Uterus (tissue), 4 donors: ENCODE data around the gene IBTK. TPM values are rescaled to one million over a fixed set of nuclear protein-coding genes. Genes with fewer than 3 reads are reported as not detected.

Experiments used
- DNase-seq, 2 donors: peaks; one replicate each; pipeline ENCODE4 v3.0.0-alpha.2; 2019 to 2020
- H3K27ac ChIP-seq, 2 donors: fragments of 200-600 bp; sonication (generic); 1 replicate in 1 of 2; 2 replicates in 1 of 2; pipeline ENCODE4 v1.5.1; 2016 to 2018
- H3K27me3 ChIP-seq, 2 donors: fragments of 200-600 bp; sonication (generic); one replicate each; pipeline ENCODE4 v1.5.1; 2018 to 2019; ENCODE audit warnings: control low read depth in 1 of 2
- H3K36me3 ChIP-seq, 2 donors: fragments of 200-600 bp; sonication (generic); one replicate each; pipeline ENCODE4 v1.5.1; 2019; ENCODE audit warnings: control low read depth in 1 of 2
- H3K4me1 ChIP-seq, 2 donors: fragments of 200-600 bp; sonication (generic); one replicate each; pipeline ENCODE4 v1.5.1; 2018 to 2019; ENCODE audit warnings: control low read depth in 1 of 2
- H3K4me3 ChIP-seq, 2 donors: fragments of 200-600 bp; sonication (generic); 1 replicate in 1 of 2; 2 replicates in 1 of 2; pipeline ENCODE4 v1.5.1; 2018 to 2019; ENCODE audit warnings: mild to moderate bottlenecking in 1 of 2
- H3K9me3 ChIP-seq, 2 donors: fragments of 200-600 bp; sonication (generic); one replicate each; pipeline ENCODE4 v1.5.1; 2019; ENCODE audit warnings: control low read depth in 1 of 2
- CTCF ChIP-seq, 4 experiments: fragments of 200-600 bp in 2 of 4; fragments of 450-650 bp in 2 of 4; sonication (generic) in 2 of 4; IDR thresholded peaks; one replicate each; pipeline ENCODE4 v1.5.1; 2016 to 2019; ENCODE audit warnings: antibody characterized with exemption in 4 of 4, mild to moderate bottlenecking in 2 of 4, moderate library complexity in 1 of 4
- POLR2A ChIP-seq, 2 donors: fragments of 450-650 bp; IDR thresholded peaks; one replicate each; pipeline ENCODE4 v1.6.1; 2016; ENCODE audit warnings: antibody characterized with exemption in 2 of 2, mild to moderate bottlenecking in 1 of 2, moderate library complexity in 1 of 2
- intact Hi-C: fragments of 100-400 bp; cut with DNase I; formaldehyde crosslinking; loops from one replicate; pipeline ENCODE4 v1.15.1; 2023; ENCODE audit warnings: low total_unique reads
- total RNA-seq, 4 donors: library from RNA; depleted of rRNA in 3 of 4; stranded (reverse); fragments of >200 nt in 3 of 4; gene quantifications; one replicate each; pipeline versions ENCODE4 v1.1.0 to v1.2.4, GENCODE V29; 2014 to 2023
- donor health status: DM: yes; HTN: yes; CAD: no.

Gene IBTK
- total RNA-seq, 4 donors from 2014 or later, result 17.7 to 82.6 (median 34.3) TPM

GRCh38 chr6:82275686-82276085, 28.1 kb upstream of the IBTK start:
- H3K4me3 ChIP-seq, result no peak overlapping the region
- no peaks in the 10 kb centered on the region for H3K27me3 ChIP-seq
- intact Hi-C loops, result no loop called here
- no peaks in the 10 kb centered on the region for H3K4me1 ChIP-seq
- TF ChIP-seq CTCF (IDR thresholded peaks at IDR 0.05), result no peak
- no peak for TF ChIP-seq POLR2A (IDR thresholded peaks at IDR 0.05)
- DNase-seq, result no peak
- H3K27ac ChIP-seq, result no peak overlapping the region
- no peaks in the 10 kb centered on the region for H3K36me3 ChIP-seq
- no peaks in the 10 kb centered on the region for H3K9me3 ChIP-seq

GRCh38 chr6:82273295-82273694, 25.8 kb upstream of the IBTK start:
- H3K27ac ChIP-seq, result no peak overlapping the region
- TF ChIP-seq CTCF (IDR thresholded peaks at IDR 0.05) (no peak), POLR2A (IDR thresholded peaks at IDR 0.05) (no peak)
- H3K4me1 ChIP-seq, result no peaks in the 10 kb centered on the region
- H3K4me3 ChIP-seq, result no peak overlapping the region
- no peaks in the 10 kb centered on the region for H3K27me3 ChIP-seq
- no peaks in the 10 kb centered on the region for H3K36me3 ChIP-seq
- intact Hi-C loops, result no loop called here
- DNase-seq, result no peak
- no peaks in the 10 kb centered on the region for H3K9me3 ChIP-seq

GRCh38 chr6:82270881-82271635, 23.5 kb upstream of the IBTK start:
- intact Hi-C loops, result no loop called here
- Histone ChIP-seq H3K27ac (no peak overlapping the region), H3K9me3 (no peaks in the 10 kb centered on the region), H3K4me3 (no peak overlapping the region), H3K27me3 (no peaks in the 10 kb centered on the region), H3K4me1 (no peaks in the 10 kb centered on the region), H3K36me3 (no peaks in the 10 kb centered on the region)
- DNase-seq, result no peak
- peak; percentile 48 to 61 (median 56) for TF ChIP-seq CTCF (IDR thresholded peaks at IDR 0.05)
- no peak for TF ChIP-seq POLR2A (IDR thresholded peaks at IDR 0.05)

GRCh38 chr6:82268301-82268846, 20.8 kb upstream of the IBTK start:
- H3K9me3 ChIP-seq, result no peaks in the 10 kb centered on the region
- no peaks in the 10 kb centered on the region for H3K27me3 ChIP-seq
- DNase-seq, result no peak
- H3K27ac ChIP-seq, result no peak overlapping the region
- no peak for TF ChIP-seq POLR2A (IDR thresholded peaks at IDR 0.05)
- no peak for TF ChIP-seq CTCF (IDR thresholded peaks at IDR 0.05)
- no peaks in the 10 kb centered on the region for H3K36me3 ChIP-seq
- H3K4me1 ChIP-seq, result no peaks in the 10 kb centered on the region
- intact Hi-C loops, result no loop called here
- H3K4me3 ChIP-seq, result no peak overlapping the region

- intact Hi-C loops, result no loop called here
- Histone ChIP-seq H3K4me1 (peaks cover 0 to 6% of the 10 kb centered on the region in 2 donors), H3K36me3 (no peaks in the 10 kb centered on the region), H3K27me3 (no peaks in the 10 kb centered on the region), H3K9me3 (no peaks in the 10 kb centered on the region), H3K4me3 (no peak overlapping the region), H3K27ac (no peak overlapping the region)
- no peak for TF ChIP-seq POLR2A (IDR thresholded peaks at IDR 0.05)
- no peak for TF ChIP-seq CTCF (IDR thresholded peaks at IDR 0.05)
- no peak for DNase-seq
These were observed 17.3 kb upstream of the IBTK start for GRCh38 chr6:82264824-82265223.
